B cell (primary cell): ENCODE measurements around the gene PFKP. TPM values are rescaled to one million over a fixed set of nuclear protein-coding genes. Genes with fewer than 3 reads are reported as not detected.

Source experiments
- ATAC-seq: fragments of 200-7000 bp; cut with Tn5 transposase; one replicate; pipeline ENCODE4 v1.10.0; 2021; ENCODE audit warnings: low read depth, mild to moderate bottlenecking, moderate number of reproducible peaks, moderate library complexity
- CTCF ChIA-PET: fragments of 350-600 bp; sonication (Branson Sonifier 250); formaldehyde crosslinking; loops from one replicate; lab custom pipeline; 2021; ENCODE audit warnings: antibody characterized with exemption, inconsistent platforms; lab: Charles Lee
- POLR2A ChIA-PET: fragments of 350-600 bp; sonication (Branson Sonifier 250); formaldehyde crosslinking; loops from one replicate; lab custom pipeline; 2021; ENCODE audit warnings: antibody characterized with exemption; lab: Charles Lee
- DNase-seq: peaks from one replicate; pipeline ENCODE4 v3.0.0; 2013
- H2AFZ ChIP-seq: 2 replicates; pipeline ENCODE4 v1.6.1; 2012; ENCODE audit warnings: mild to moderate bottlenecking, low read depth, low read length; ENCODE audit not compliant: insufficient read depth, poor library complexity, severe bottlenecking
- H3K27ac ChIP-seq, 2 donors: 1 replicate in 1 of 2; 2 replicates in 1 of 2; pipeline ENCODE4 v1.5.1; 2012 to 2013; ENCODE audit warnings: low read length in 2 of 2, mild to moderate bottlenecking in 2 of 2, moderate library complexity in 1 of 2
- H3K27me3 ChIP-seq, 4 experiments: fragments of 200-600 bp in 1 of 4; sonication (generic) in 1 of 4; replicated peaks in 1 of 4; 1 replicate in 2 of 4; 2 replicates in 2 of 4; pipeline versions ENCODE4 v1.6.1 to v1.7.0; 2013 to 2016; ENCODE audit warnings: low read length in 3 of 4, mild to moderate bottlenecking in 2 of 4, mixed read lengths in 1 of 4, moderate library complexity in 1 of 4; ENCODE audit not compliant: insufficient read depth in 4 of 4, control insufficient read depth in 3 of 4; ENCODE audit errors: control extremely low read depth in 1 of 4
- H3K36me3 ChIP-seq, 2 experiments: replicated peaks in 1 of 2; 1 replicate in 1 of 2; 2 replicates in 1 of 2; pipeline versions ENCODE4 v1.6.1 to v1.7.1; 2013; ENCODE audit warnings: low read length in 1 of 2; ENCODE audit not compliant: insufficient read depth in 2 of 2, control insufficient read depth in 1 of 2; ENCODE audit errors: control extremely low read depth in 1 of 2, extremely low read depth in 1 of 2
- H3K4me1 ChIP-seq, 2 donors: fragments of 200-600 bp in 1 of 2; sonication (generic) in 1 of 2; 1 replicate in 1 of 2; 2 replicates in 1 of 2; pipeline versions ENCODE4 v1.5.1 to v1.6.1; 2013 to 2017; ENCODE audit warnings: low read length in 2 of 2; ENCODE audit not compliant: control insufficient read depth in 2 of 2, insufficient read depth in 2 of 2
- H3K4me2 ChIP-seq: replicated peaks from 2 replicates; pipeline ENCODE3; 2012; ENCODE audit warnings: mild to moderate bottlenecking, low read depth, low read length; ENCODE audit not compliant: poor library complexity, severe bottlenecking
- H3K4me3 ChIP-seq, 5 experiments: fragments of 200-600 bp in 1 of 5; sonication (generic) in 1 of 5; 1 replicate in 3 of 5; 2 replicates in 2 of 5; pipeline versions ENCODE4 v1.5.1 to v1.7.0; 2011 to 2016; ENCODE audit warnings: low read length in 4 of 5, mild to moderate bottlenecking in 4 of 5, low read depth in 2 of 5, control low read depth in 1 of 5, moderate library complexity in 1 of 5; ENCODE audit not compliant: insufficient read depth in 1 of 5; ENCODE audit errors: control extremely low read depth in 1 of 5, extremely low read depth in 1 of 5
- H3K79me2 ChIP-seq: fragments of 200-600 bp; sonication (generic); one replicate; pipeline ENCODE4 v1.6.0; 2016; ENCODE audit warnings: low read length; ENCODE audit not compliant: control insufficient read depth, insufficient read depth
- H3K9ac ChIP-seq: fragments of 200-600 bp; sonication (generic); 2 replicates; pipeline ENCODE4 v1.6.1; 2017; ENCODE audit warnings: mild to moderate bottlenecking, low read length, moderate library complexity
- H3K9me3 ChIP-seq, 3 donors: one replicate each; pipeline versions ENCODE4 v1.6.1 to v1.7.1; 2013; ENCODE audit warnings: low read length in 2 of 3; ENCODE audit not compliant: control insufficient read depth in 2 of 3, insufficient read depth in 1 of 3; ENCODE audit errors: control extremely low read depth in 1 of 3
- H4K20me1 ChIP-seq: 2 replicates; pipeline ENCODE4 v1.6.0; 2012; ENCODE audit warnings: mild to moderate bottlenecking, low read length; ENCODE audit not compliant: insufficient read depth, control insufficient read depth, poor library complexity, severe bottlenecking
- H3K27ac Mint-ChIP-seq: one replicate; pipeline ENCODE4 v1.8.0; 2021; ENCODE audit warnings: mixed read lengths
- H3K27me3 Mint-ChIP-seq: one replicate; pipeline ENCODE4 v1.8.0; 2021; ENCODE audit warnings: mixed read lengths
- H3K4me1 Mint-ChIP-seq: one replicate; pipeline ENCODE4 v1.8.0; 2021; ENCODE audit warnings: mixed read lengths
- H3K4me3 Mint-ChIP-seq: one replicate; pipeline ENCODE4 v1.8.0; 2021; ENCODE audit warnings: mixed read lengths
- H3K9me3 Mint-ChIP-seq: one replicate; pipeline ENCODE4 v1.8.0; 2022; ENCODE audit warnings: mixed read lengths; ENCODE audit not compliant: insufficient read depth
- CTCF ChIP-seq: fragments of 200-600 bp; IDR thresholded peaks from one replicate; pipeline ENCODE4 v1.8.0; 2022; ENCODE audit warnings: antibody characterized with exemption, mild to moderate bottlenecking
- EZH2 ChIP-seq: IDR thresholded peaks from 2 replicates; pipeline ENCODE4 v1.6.1; 2012; ENCODE audit warnings: borderline replicate concordance, low read depth, mild to moderate bottlenecking, moderate library complexity, low read length; ENCODE audit not compliant: insufficient read depth, poor library complexity, severe bottlenecking
- WGBS: methylation state at CpG from one replicate; pipeline ENCODE4 v1.1.5; 2013; ENCODE audit warnings: missing lambda C conversion rate; ENCODE audit not compliant: insufficient coverage; 5-methylcytosine and 5-hydroxymethylcytosine counted together
- intact Hi-C: fragments of 100-400 bp; cut with micrococcal nuclease; formaldehyde crosslinking; loops from one replicate; pipeline ENCODE4 v1.10.0; 2022
- polyA plus RNA-seq: library from polyadenylated mRNA; depleted of rRNA; stranded (reverse); fragments of >200 nt; gene quantifications from 2 replicates; pipeline ENCODE4 v1.2.3, GENCODE V29; 2012
- total RNA-seq, 2 donors: library from RNA; stranded (reverse); fragments of 120-200 nt in 1 of 2; gene quantifications; 1 replicate in 1 of 2; 2 replicates in 1 of 2; pipeline versions ENCODE4 v1.2.3 to v1.2.4, GENCODE V29; 2013 to 2022

Gene PFKP
- total and polyA plus RNA-seq, 2 donors (not counting 1 experiment from before 2014, with no cell fraction given): 41.4 to 54.3 TPM

GRCh38 chr10:3165196-3165595, 97.8 kb downstream of the PFKP start:
- Histone ChIP-seq H3K79me2 (peaks cover 12% of the 10 kb centered on the region), H3K9me3 (no peaks in the 10 kb centered on the region), H4K20me1 (no peaks in the 10 kb centered on the region), H3K27me3 (no peaks in the 10 kb centered on the region), H3K4me1 (no peaks in the 10 kb centered on the region), H3K36me3 (peaks cover 3 to 83% of the 10 kb centered on the region in 2 experiments), H3K4me3 (no peak overlapping the region), H3K9ac (no peak overlapping the region), H2AFZ (no peak overlapping the region), H3K4me2 (no peak overlapping the region), H3K27ac (no peak overlapping the region)
- ChIA-PET POLR2A (no interaction called here), CTCF (interaction anchor here (0.5 kb wide), 1 partner anchor 379 kb away, joined by 5 read pairs; no protein-coding TSS in a partner anchor)
- intact Hi-C loops: no loop called here
- Mint-ChIP-seq H3K27ac (no peak overlapping the region), H3K9me3 (no peaks in the 10 kb centered on the region), H3K27me3 (no peaks in the 10 kb centered on the region), H3K4me1 (peaks cover 4% of the 10 kb centered on the region), H3K4me3 (no peak overlapping the region)
- 94% methylated on average over 5 of the region's 9 CpGs for WGBS
- ATAC-seq (no peak), DNase-seq (no peak)
- TF ChIP-seq EZH2 (no peak), CTCF (no peak)

- TF ChIP-seq EZH2 (no peak), CTCF (no peak)
- CTCF ChIA-PET: no interaction called here
- H3K4me1 ChIP-seq: peaks cover 4 to 6% of the 10 kb centered on the region in 2 donors
- H3K27ac ChIP-seq: no peak overlapping the region
- no peak overlapping the region for H3K4me3 ChIP-seq
- intact Hi-C loops: no loop called here
- no peaks in the 10 kb centered on the region for H3K9me3 Mint-ChIP-seq
- ATAC-seq (no peak), DNase-seq (no peak)
- POLR2A ChIA-PET: no interaction called here
- no peak overlapping the region for H3K4me3 Mint-ChIP-seq
- H3K4me2 ChIP-seq: no peak overlapping the region
- no peaks in the 10 kb centered on the region for H3K27me3 Mint-ChIP-seq
- no peaks in the 10 kb centered on the region for H4K20me1 ChIP-seq
- no peaks in the 10 kb centered on the region for H3K9me3 ChIP-seq
- H3K4me1 Mint-ChIP-seq: peaks cover 7% of the 10 kb centered on the region
- no peak overlapping the region for H2AFZ ChIP-seq
- no peak overlapping the region for H3K9ac ChIP-seq
- H3K79me2 ChIP-seq: peaks cover 24% of the 10 kb centered on the region
- no peak overlapping the region for H3K27ac Mint-ChIP-seq
- no peaks in the 10 kb centered on the region for H3K27me3 ChIP-seq
- 94% methylated on average over 4 of the region's 10 CpGs for WGBS
- H3K36me3 ChIP-seq: peaks cover 3 to 74% of the 10 kb centered on the region in 2 experiments
Measured at GRCh38 chr10:3166496-3167290, 99.3 kb downstream of the PFKP start.
